Peyer's patch (tissue), 4 donors: Measurements from ENCODE around the gene MRPS21. TPM values are rescaled to one million over a fixed set of nuclear protein-coding genes. Genes with fewer than 3 reads are reported as not detected.
A peak's percentile ranks its signal among the peaks of the same experiment; 100 is the strongest.

Source experiments
- DNase-seq, 3 donors: peaks; one replicate each; pipeline ENCODE4 v3.0.0-alpha.2; 2017 to 2019
- H3K27ac ChIP-seq, 4 donors: fragments of 200-600 bp; sonication (generic); one replicate each; pipeline ENCODE4 v1.5.1; 2016 to 2019
- H3K27me3 ChIP-seq, 2 donors: fragments of 200-600 bp; sonication (generic); one replicate each; pipeline ENCODE4 v1.5.1; 2019
- H3K36me3 ChIP-seq, 3 donors: fragments of 200-600 bp; sonication (generic); one replicate each; pipeline ENCODE4 v1.5.1; 2016 to 2019
- H3K4me1 ChIP-seq, 4 donors: fragments of 200-600 bp; sonication (generic); one replicate each; pipeline ENCODE4 v1.5.1; 2016 to 2019
- H3K4me3 ChIP-seq, 4 donors: fragments of 200-600 bp; sonication (generic); 1 replicate in 3 of 4; 2 replicates in 1 of 4; pipeline ENCODE4 v1.5.1; 2016 to 2019; ENCODE audit warnings: mild to moderate bottlenecking in 1 of 4
- H3K9me3 ChIP-seq, 4 donors: fragments of 200-600 bp; sonication (generic); one replicate each; pipeline ENCODE4 v1.5.1; 2016 to 2019; ENCODE audit warnings: mild to moderate bottlenecking in 1 of 4
- CTCF ChIP-seq, 6 experiments: fragments of 450-650 bp in 4 of 6; fragments of 200-600 bp in 2 of 6; sonication (generic) in 1 of 6; IDR thresholded peaks; one replicate each; pipeline ENCODE4 v1.5.1; 2017 to 2019; ENCODE audit warnings: antibody characterized with exemption in 6 of 6, mild to moderate bottlenecking in 3 of 6, moderate library complexity in 1 of 6
- POLR2A ChIP-seq, 2 donors: fragments of 450-650 bp; IDR thresholded peaks; one replicate each; pipeline ENCODE4 v1.5.1; 2017; ENCODE audit warnings: antibody characterized with exemption in 2 of 2, mild to moderate bottlenecking in 2 of 2, moderate library complexity in 2 of 2
- total RNA-seq, 4 donors: library from RNA; depleted of rRNA; stranded (reverse); fragments of >200 nt; gene quantifications; one replicate each; pipeline ENCODE4 v1.1.0, GENCODE V29; 2016

The MRPS21 gene
- total RNA-seq, result 10 to 100 TPM; 21.9 to 46.2 (median 32.5) TPM

GRCh38 chr1:150293433-150294253 lies at the start of gene MRPS21:
TSS of gene MRPS21 (plus strand) at chr1:150293861. CDS start at chr1:150294367, 506 bp downstream.
- H3K27me3 ChIP-seq, result no peaks in the 10 kb centered on the region
- DNase-seq, result peak; percentile 86 to 95 (median 87)
- peak within 1 kb of the TSS; percentile 62 to 83 (median 78) for H3K27ac ChIP-seq
- peak within 1 kb of the TSS; percentile 42 to 90 (median 78) for H3K4me3 ChIP-seq
- peaks cover 0 to 20% (median 0%) of the 10 kb centered on the region in 3 donors for H3K36me3 ChIP-seq
- no peaks in the 10 kb centered on the region for H3K9me3 ChIP-seq
- TF ChIP-seq CTCF (IDR thresholded peaks at IDR 0.05) (peak in 1 of 6 experiments; percentile 6), POLR2A (IDR thresholded peaks at IDR 0.05) (peak; percentile 51 to 74)
- peaks cover 0 to 11% (median 3%) of the 10 kb centered on the region in 4 donors for H3K4me1 ChIP-seq

- Histone ChIP-seq H3K27ac (no peak overlapping the region), H3K27me3 (no peaks in the 10 kb centered on the region), H3K9me3 (no peaks in the 10 kb centered on the region), H3K4me1 (no peaks in the 10 kb centered on the region), H3K36me3 (no peaks in the 10 kb centered on the region), H3K4me3 (no peak overlapping the region)
- DNase-seq, result no peak
- TF ChIP-seq CTCF (IDR thresholded peaks at IDR 0.05) (no peak), POLR2A (IDR thresholded peaks at IDR 0.05) (no peak)
Measured at GRCh38 chr1:150249936-150250335, 43.7 kb upstream of the MRPS21 start.

GRCh38 chr1:150256198-150256553 lies 37.5 kb upstream of the MRPS21 start:
- H3K27ac ChIP-seq, result peak overlapping the region in 1 of 4 donors; percentile 64
- no peak for DNase-seq
- no peaks in the 10 kb centered on the region for H3K27me3 ChIP-seq
- peaks cover 0 to 17% (median 2%) of the 10 kb centered on the region in 4 donors for H3K4me1 ChIP-seq
- no peaks in the 10 kb centered on the region for H3K36me3 ChIP-seq
- H3K9me3 ChIP-seq, result no peaks in the 10 kb centered on the region
- no peak overlapping the region for H3K4me3 ChIP-seq
- no peak for TF ChIP-seq CTCF (IDR thresholded peaks at IDR 0.05)

- no peaks in the 10 kb centered on the region for H3K27me3 ChIP-seq
- DNase-seq, result no peak
- no peak overlapping the region for H3K4me3 ChIP-seq
- H3K27ac ChIP-seq, result peak overlapping the region in 1 of 4 donors; percentile 64
- no peaks in the 10 kb centered on the region for H3K9me3 ChIP-seq
- TF ChIP-seq POLR2A (IDR thresholded peaks at IDR 0.05), result no peak
- TF ChIP-seq CTCF (IDR thresholded peaks at IDR 0.05), result no peak
- no peaks in the 10 kb centered on the region for H3K36me3 ChIP-seq
- peaks cover 0 to 17% (median 2%) of the 10 kb centered on the region in 4 donors for H3K4me1 ChIP-seq
Measured at GRCh38 chr1:150256554-150257341, 36.9 kb upstream of the MRPS21 start.

- Histone ChIP-seq H3K27ac (no peak within 1 kb of the TSS), H3K27me3 (no peaks in the 10 kb centered on the region), H3K4me3 (no peak within 1 kb of the TSS), H3K36me3 (no peaks in the 10 kb centered on the region), H3K9me3 (no peaks in the 10 kb centered on the region), H3K4me1 (peaks cover 0 to 17% (median 2%) of the 10 kb centered on the region in 4 donors)
- no peak for DNase-seq
- TF ChIP-seq CTCF (IDR thresholded peaks at IDR 0.05), result no peak
- TF ChIP-seq POLR2A (IDR thresholded peaks at IDR 0.05), result no peak
Measured at GRCh38 chr1:150257624-150258585, 35.8 kb upstream of the MRPS21 start, which contains the start of gene CA14. TSS of gene CA14 (plus strand) at chr1:150257774. CDS start at chr1:150258129, 355 bp downstream.
